Liver (tissue), 9 donors: ENCODE data around the gene NOS1AP. TPM values are rescaled to one million over a fixed set of nuclear protein-coding genes. Genes with fewer than 3 reads are reported as not detected.

Experiments
- DNase-seq: peaks from one replicate; pipeline ENCODE4 v3.0.0-alpha.2; 2017; ENCODE audit warnings: low spot score
- H3K27ac ChIP-seq, 2 donors: one replicate each; pipeline ENCODE4 v1.7.0; 2013; ENCODE audit warnings: inconsistent platforms in 2 of 2, low read length in 2 of 2, control low read depth in 1 of 2, low read depth in 1 of 2, mild to moderate bottlenecking in 1 of 2
- H3K27me3 ChIP-seq, 4 donors: one replicate each; pipeline versions ENCODE4 v1.6.1 to v1.7.0; 2013; ENCODE audit warnings: low read length in 3 of 4, inconsistent platforms in 1 of 4, mild to moderate bottlenecking in 1 of 4, moderate library complexity in 1 of 4; ENCODE audit not compliant: control insufficient read depth in 4 of 4, insufficient read depth in 4 of 4
- H3K36me3 ChIP-seq, 4 donors: one replicate each; pipeline versions ENCODE4 v1.6.1 to v1.7.0; 2013; ENCODE audit warnings: low read length in 3 of 4, mild to moderate bottlenecking in 3 of 4, low read depth in 1 of 4, moderate library complexity in 1 of 4; ENCODE audit not compliant: control insufficient read depth in 4 of 4, insufficient read depth in 3 of 4
- H3K4me1 ChIP-seq, 4 donors: one replicate each; pipeline versions ENCODE4 v1.6.1 to v1.7.0; 2013; ENCODE audit warnings: low read length in 3 of 4, mild to moderate bottlenecking in 3 of 4, moderate library complexity in 1 of 4; ENCODE audit not compliant: control insufficient read depth in 4 of 4, insufficient read depth in 4 of 4
- H3K4me3 ChIP-seq, 3 donors: one replicate each; pipeline versions ENCODE4 v1.6.1 to v1.7.0; 2013; ENCODE audit warnings: low read length in 3 of 3, control low read depth in 1 of 3, low read depth in 1 of 3, mild to moderate bottlenecking in 1 of 3
- H3K9ac ChIP-seq, 2 donors: one replicate each; pipeline ENCODE4 v1.7.0; 2013; ENCODE audit warnings: low read length in 2 of 2, mild to moderate bottlenecking in 2 of 2, moderate library complexity in 2 of 2, control low read depth in 1 of 2, low read depth in 1 of 2
- H3K9me3 ChIP-seq, 4 donors: one replicate each; pipeline versions ENCODE4 v1.6.1 to v1.7.0; 2013; ENCODE audit warnings: low read length in 3 of 4; ENCODE audit not compliant: control insufficient read depth in 4 of 4
- ATF3 ChIP-seq: IDR thresholded peaks from 2 replicates; pipeline ENCODE4 v1.6.1; 2016; ENCODE audit warnings: antibody characterized with exemption
- CTCF ChIP-seq: fragments of 150-350 bp; IDR thresholded peaks from 2 replicates; pipeline ENCODE4 v1.5.1; 2017; ENCODE audit warnings: improper control_type of control experiment, low read depth, low read length; ENCODE audit not compliant: missing input control
- EGR1 ChIP-seq, 2 donors: IDR thresholded peaks; 2 replicates each; pipeline ENCODE4 v1.6.1; 2016 to 2018; ENCODE audit warnings: antibody characterized with exemption in 2 of 2, low read depth in 2 of 2
- FOXA1 ChIP-seq: IDR thresholded peaks from 2 replicates; pipeline ENCODE4 v1.6.1; 2016; ENCODE audit warnings: antibody characterized with exemption
- FOXA2 ChIP-seq: IDR thresholded peaks from 2 replicates; pipeline ENCODE4 v1.6.1; 2016; ENCODE audit warnings: antibody characterized with exemption
- GABPA ChIP-seq, 2 donors: IDR thresholded peaks in 1 of 2; conservative IDR thresholded peaks in 1 of 2; 2 replicates each; pipeline ENCODE4 v1.6.1; 2016; ENCODE audit warnings: antibody characterized with exemption in 2 of 2, mild to moderate bottlenecking in 1 of 2, moderate library complexity in 1 of 2
- HNF4A ChIP-seq, 2 donors: conservative IDR thresholded peaks; 2 replicates each; pipeline ENCODE4 v1.6.1; 2016; ENCODE audit warnings: antibody characterized with exemption in 2 of 2, mild to moderate bottlenecking in 2 of 2
- HNF4G ChIP-seq: IDR thresholded peaks from 2 replicates; pipeline ENCODE4 v1.6.1; 2016; ENCODE audit warnings: antibody characterized with exemption
- JUND ChIP-seq, 2 donors: IDR thresholded peaks; 2 replicates each; pipeline ENCODE4 v1.6.1; 2016; ENCODE audit warnings: antibody characterized with exemption in 2 of 2
- MAX ChIP-seq: IDR thresholded peaks from 2 replicates; pipeline ENCODE4 v1.6.1; 2016; ENCODE audit warnings: antibody characterized with exemption
- NR2F2 ChIP-seq: IDR thresholded peaks from 2 replicates; pipeline ENCODE4 v1.6.1; 2016; ENCODE audit warnings: antibody characterized with exemption
- RAD21 ChIP-seq, 2 donors: IDR thresholded peaks; 2 replicates each; pipeline ENCODE4 v1.6.1; 2016; ENCODE audit warnings: antibody characterized with exemption in 2 of 2, mild to moderate bottlenecking in 2 of 2
- REST ChIP-seq: IDR thresholded peaks from 2 replicates; pipeline ENCODE4 v1.6.1; 2016; ENCODE audit warnings: antibody characterized with exemption, mild to moderate bottlenecking
- RXRA ChIP-seq, 2 donors: IDR thresholded peaks; 2 replicates each; pipeline ENCODE4 v1.6.1; 2017 to 2018; ENCODE audit warnings: antibody characterized with exemption in 2 of 2, mild to moderate bottlenecking in 1 of 2
- SP1 ChIP-seq: IDR thresholded peaks from 2 replicates; pipeline ENCODE4 v1.6.1; 2018; ENCODE audit warnings: antibody characterized with exemption, mild to moderate bottlenecking
- TAF1 ChIP-seq: conservative IDR thresholded peaks from 2 replicates; pipeline ENCODE4 v1.6.1; 2016; ENCODE audit warnings: antibody characterized with exemption, mild to moderate bottlenecking
- YY1 ChIP-seq: IDR thresholded peaks from 2 replicates; pipeline ENCODE4 v1.6.1; 2016; ENCODE audit warnings: antibody characterized with exemption, mild to moderate bottlenecking
- ZBTB33 ChIP-seq: IDR thresholded peaks from 2 replicates; pipeline ENCODE4 v1.6.1; 2016; ENCODE audit warnings: antibody characterized with exemption
- WGBS: extraction: QIAGEN DNeasy Blood & Tissue Kit; methylation state at CpG from one replicate; pipeline ENCODE4 v1.1.7; 2013; 5-methylcytosine and 5-hydroxymethylcytosine counted together
- polyA plus RNA-seq, 2 donors: library from polyadenylated mRNA; stranded (reverse) in 1 of 2; unstranded in 1 of 2; fragments of 200-250 nt in 1 of 2; fragments of >200 nt in 1 of 2; fragmentation: Nextera tagmentation in 1 of 2; extraction: Ambion mirVana in 1 of 2; gene quantifications; one replicate each; pipeline versions ENCODE4 v1.2.1 to v1.2.3, GENCODE V29; 2013 to 2015
- total RNA-seq, 2 donors: library from RNA; depleted of rRNA; stranded (reverse); fragments of >200 nt; gene quantifications; one replicate each; pipeline ENCODE4 v1.2.3, GENCODE V29; 2014
- donor health status: healthy.
- donor health status: healthy.
- donor health status: healthy.
- donor health status: healthy.
- donor health status: healthy.

The NOS1AP gene
- total and polyA plus RNA-seq, 4 donors: 1.4 to 13.0 (median 4.5) TPM

GRCh38 chr1:162193815-162194214 lies 124.3 kb downstream of the NOS1AP start:
- TF ChIP-seq EGR1 (IDR thresholded peaks at IDR 0.05; ENCODE audit: low read depth in 2 of 2) (no peak), ATF3 (no peak), REST (no peak), HNF4G (no peak), JUND (IDR thresholded peaks at IDR 0.05) (no peak), NR2F2 (no peak), SP1 (no peak), MAX (no peak)
- H3K36me3 ChIP-seq: no peaks in the 10 kb centered on the region
- H3K4me3 ChIP-seq: no peak overlapping the region
- WGBS: 75% methylated on average over 3 of the region's 3 CpGs
- H3K9me3 ChIP-seq: no peaks in the 10 kb centered on the region
- H3K27ac ChIP-seq: no peak overlapping the region
- H3K9ac ChIP-seq: no peak overlapping the region
- H3K4me1 ChIP-seq: peaks cover 35 to 70% (median 55%) of the 10 kb centered on the region in 4 donors
- no peaks in the 10 kb centered on the region for H3K27me3 ChIP-seq
- DNase-seq: no peak

GRCh38 chr1:162195567-162195966 lies 126.1 kb downstream of the NOS1AP start:
- Histone ChIP-seq H3K9me3 (no peaks in the 10 kb centered on the region), H3K9ac (no peak overlapping the region), H3K4me3 (no peak overlapping the region), H3K27me3 (no peaks in the 10 kb centered on the region), H3K4me1 (peaks cover 32 to 70% (median 58%) of the 10 kb centered on the region in 4 donors), H3K36me3 (no peaks in the 10 kb centered on the region), H3K27ac (no peak overlapping the region)
- WGBS: 93% methylated on average over 4 of the region's 4 CpGs
- DNase-seq: no peak
- TF ChIP-seq RXRA (IDR thresholded peaks at IDR 0.05) (no peak), EGR1 (IDR thresholded peaks at IDR 0.05; ENCODE audit: low read depth in 2 of 2) (no peak), MAX (no peak), ATF3 (no peak), NR2F2 (no peak), TAF1 (no peak), YY1 (no peak), CTCF (no peak), GABPA (IDR thresholded peaks at IDR 0.05 in 1 of 2, conservative IDR thresholded peaks at IDR 0.05 in 1 of 2) (no peak), FOXA1 (no peak), HNF4A (conservative IDR thresholded peaks at IDR 0.05) (no peak), ZBTB33 (no peak), FOXA2 (no peak), RAD21 (IDR thresholded peaks at IDR 0.05) (no peak), REST (no peak), SP1 (no peak), JUND (IDR thresholded peaks at IDR 0.05) (no peak)
